Common myeloid progenitor, CD34-positive (primary cell): ENCODE results near the gene TASP1.
"Not testable (repeated sequence)": the region's sequence is repeated elsewhere in the genome, so short reads cannot be mapped to it uniquely, and the experiment has no call there.

Experiments
- CTCF ChIA-PET: fragments of 350-600 bp; sonication (Branson Sonifier 250); formaldehyde crosslinking; loops from one replicate; lab custom pipeline; 2021; ENCODE audit warnings: antibody characterized with exemption; lab: Charles Lee
- POLR2A ChIA-PET: fragments of 350-600 bp; sonication (Branson Sonifier 250); formaldehyde crosslinking; loops from one replicate; lab custom pipeline; 2021; ENCODE audit warnings: antibody characterized with exemption; lab: Charles Lee
- DNase-seq, 3 donors: peaks; one replicate each; pipeline versions ENCODE4 v3.0.0 to v3.0.0-alpha.2; 2013
- H3K27ac ChIP-seq, 2 experiments: 1 replicate in 1 of 2; 2 replicates in 1 of 2; pipeline ENCODE4 v1.7.0; 2013; ENCODE audit warnings: inconsistent platforms in 2 of 2, low read length in 2 of 2, mild to moderate bottlenecking in 2 of 2, low read depth in 1 of 2, moderate library complexity in 1 of 2; ENCODE audit not compliant: severe bottlenecking in 2 of 2, insufficient read depth in 1 of 2, poor library complexity in 1 of 2
- H3K27me3 ChIP-seq, 5 experiments: replicated peaks in 2 of 5; 1 replicate in 3 of 5; 2 replicates in 2 of 5; pipeline versions ENCODE4 v1.6.1 to v1.7.0; 2013; ENCODE audit warnings: low read length in 4 of 5, mild to moderate bottlenecking in 2 of 5, moderate library complexity in 2 of 5, inconsistent platforms in 1 of 5; ENCODE audit not compliant: insufficient read depth in 5 of 5, control insufficient read depth in 4 of 5
- H3K36me3 ChIP-seq, 4 experiments: 1 replicate in 2 of 4; 2 replicates in 2 of 4; pipeline versions ENCODE4 v1.6.1 to v1.7.0; 2013; ENCODE audit warnings: low read length in 3 of 4, control low read depth in 1 of 4, mild to moderate bottlenecking in 1 of 4; ENCODE audit not compliant: control insufficient read depth in 4 of 4, insufficient read depth in 4 of 4
- H3K4me1 ChIP-seq, 4 experiments: 1 replicate in 3 of 4; 2 replicates in 1 of 4; pipeline versions ENCODE4 v1.6.1 to v1.7.1; 2013; ENCODE audit warnings: low read length in 3 of 4, mild to moderate bottlenecking in 3 of 4, control low read depth in 1 of 4, inconsistent platforms in 1 of 4, moderate library complexity in 1 of 4; ENCODE audit not compliant: control insufficient read depth in 4 of 4, insufficient read depth in 4 of 4; ENCODE audit errors: control extremely low read depth in 1 of 4
- H3K4me3 ChIP-seq, 7 experiments: 1 replicate in 4 of 7; 2 replicates in 3 of 7; pipeline versions ENCODE4 v1.5.1 to v1.7.0; 2013; ENCODE audit warnings: mild to moderate bottlenecking in 7 of 7, low read length in 6 of 7, moderate library complexity in 6 of 7, inconsistent platforms in 2 of 7, low read depth in 2 of 7, control low read depth in 1 of 7; ENCODE audit not compliant: insufficient read depth in 4 of 7, control insufficient read depth in 1 of 7; ENCODE audit errors: extremely low read depth in 1 of 7
- H3K9me3 ChIP-seq, 5 experiments: 1 replicate in 4 of 5; 2 replicates in 1 of 5; pipeline versions ENCODE4 v1.6.1 to v1.7.1; 2013; ENCODE audit warnings: low read length in 4 of 5, mild to moderate bottlenecking in 2 of 5, inconsistent platforms in 1 of 5, low read depth in 1 of 5, moderate library complexity in 1 of 5; ENCODE audit not compliant: control insufficient read depth in 4 of 5, insufficient read depth in 2 of 5; ENCODE audit errors: control extremely low read depth in 1 of 5
- WGBS: methylation state at CpG from one replicate; pipeline ENCODE4 v1.1.5; 2013; ENCODE audit not compliant: insufficient coverage; 5-methylcytosine and 5-hydroxymethylcytosine counted together

The TASP1 gene

GRCh38 chr20:13486694-13487093, 152.0 kb downstream of the TASP1 start:
- Histone ChIP-seq H3K27me3 (no peaks in the 10 kb centered on the region), H3K4me3 (no peak overlapping the region), H3K36me3 (peaks cover 2 to 18% (median 4%) of the 10 kb centered on the region in 4 experiments), H3K9me3 (peaks cover 0 to 7% (median 1%) of the 10 kb centered on the region in 5 experiments), H3K27ac (no peak overlapping the region), H3K4me1 (no peaks in the 10 kb centered on the region)
- POLR2A ChIA-PET: no interaction called here
- CTCF ChIA-PET: no interaction called here
- 89% methylated on average over 2 of the region's 5 CpGs for WGBS
- no peak for DNase-seq

- ChIA-PET POLR2A (no interaction called here), CTCF (no interaction called here)
- H3K27ac ChIP-seq: no peak overlapping the region
- no peaks in the 10 kb centered on the region for H3K4me1 ChIP-seq
- H3K4me3 ChIP-seq: no peak overlapping the region
- peaks cover 0 to 10% (median 1%) of the 10 kb centered on the region in 5 experiments for H3K9me3 ChIP-seq
- no peak for DNase-seq
- no CpG with 5 or more reads among the region's 3 CpGs for WGBS
- H3K36me3 ChIP-seq: peaks cover 3 to 25% (median 5%) of the 10 kb centered on the region in 4 experiments
- no peaks in the 10 kb centered on the region for H3K27me3 ChIP-seq
These were observed 153.2 kb downstream of the TASP1 start for GRCh38 chr20:13485576-13485975.

DNA sequence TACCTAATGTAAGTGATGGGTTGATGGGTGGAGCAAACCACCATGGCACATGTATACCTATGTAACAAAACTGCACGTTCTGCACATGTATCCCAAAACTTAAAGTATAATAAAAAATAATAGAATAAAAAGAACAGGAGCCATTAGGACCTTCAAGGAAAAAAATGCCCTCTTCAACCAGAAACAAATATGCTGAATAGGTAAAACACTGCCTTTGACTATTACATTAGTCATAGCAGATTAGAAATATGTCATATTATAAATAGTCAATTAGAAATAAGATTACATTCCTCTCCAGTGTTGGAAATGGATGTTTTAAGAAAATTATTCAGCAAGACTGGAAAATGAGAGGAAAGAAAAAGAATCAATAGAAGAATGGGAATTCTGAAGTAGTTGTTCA, 153.7 kb downstream of the TASP1 start:
- H3K4me3 ChIP-seq, CTCF ChIA-PET, H3K4me1 ChIP-seq, DNase-seq, H3K27me3 ChIP-seq, POLR2A ChIA-PET, H3K27ac ChIP-seq: not testable (repeated sequence)
- Histone ChIP-seq H3K36me3 (peaks cover 5 to 29% (median 7%) of the 10 kb centered on the region in 4 experiments), H3K9me3 (peaks cover 0 to 10% (median 1%) of the 10 kb centered on the region in 5 experiments)
- no CpG with 5 or more reads among the region's 1 CpG for WGBS

DNA sequence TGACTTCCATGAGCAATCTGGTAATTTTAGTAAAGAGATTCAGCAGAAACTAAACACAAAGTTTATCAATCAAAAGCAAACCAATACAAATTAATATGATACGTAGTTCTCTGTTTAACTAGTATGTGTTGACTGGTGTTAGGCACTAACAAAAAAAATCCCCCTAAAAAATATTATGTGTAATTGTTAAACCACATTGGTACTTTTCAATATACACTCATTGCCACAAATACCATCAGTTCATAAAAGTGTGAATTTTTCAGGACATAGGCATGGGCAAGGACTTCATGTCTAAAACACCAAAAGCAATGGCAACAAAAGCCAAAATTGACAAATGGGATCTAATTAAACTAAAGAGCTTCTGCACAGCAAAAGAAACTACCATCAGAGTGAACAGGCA, 155.3 kb downstream of the TASP1 start:
- Histone ChIP-seq H3K36me3 (peaks cover 5 to 31% (median 7%) of the 10 kb centered on the region in 4 experiments), H3K9me3 (peaks cover 0 to 10% (median 1%) of the 10 kb centered on the region in 5 experiments)
- H3K27me3 ChIP-seq, H3K4me3 ChIP-seq, H3K27ac ChIP-seq, H3K4me1 ChIP-seq, CTCF ChIA-PET, POLR2A ChIA-PET, DNase-seq: not testable (repeated sequence)
- no CpG with 5 or more reads among the region's 1 CpG for WGBS

DNA sequence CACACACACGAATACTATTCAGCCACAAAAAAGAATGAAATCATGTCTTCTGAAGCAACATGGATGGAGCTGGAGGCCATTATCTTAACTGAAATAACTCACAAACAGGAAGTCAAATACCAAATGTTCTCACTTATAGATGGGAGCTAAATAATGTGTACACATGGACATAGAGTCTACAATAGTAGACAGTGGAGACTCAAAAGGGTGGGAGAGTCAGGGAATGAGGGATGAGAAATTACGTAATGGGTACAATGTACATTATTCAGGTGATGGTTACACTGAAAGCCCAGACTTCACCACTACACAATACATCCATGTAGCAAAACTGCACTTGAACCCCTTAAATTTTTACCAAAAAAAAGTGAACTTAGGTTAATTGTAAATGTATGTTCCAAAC, 160.4 kb downstream of the TASP1 start:
- Histone ChIP-seq H3K36me3 (peaks cover 5 to 37% (median 9%) of the 10 kb centered on the region in 4 experiments), H3K27ac (no peak overlapping the region), H3K4me3 (no peak overlapping the region), H3K27me3 (no peaks in the 10 kb centered on the region), H3K9me3 (peaks cover 0 to 6% (median 0%) of the 10 kb centered on the region in 5 experiments), H3K4me1 (no peaks in the 10 kb centered on the region)
- no peak for DNase-seq
- ChIA-PET POLR2A (no interaction called here), CTCF (no interaction called here)
- WGBS: no CpG with 5 or more reads among the region's 2 CpGs

DNA sequence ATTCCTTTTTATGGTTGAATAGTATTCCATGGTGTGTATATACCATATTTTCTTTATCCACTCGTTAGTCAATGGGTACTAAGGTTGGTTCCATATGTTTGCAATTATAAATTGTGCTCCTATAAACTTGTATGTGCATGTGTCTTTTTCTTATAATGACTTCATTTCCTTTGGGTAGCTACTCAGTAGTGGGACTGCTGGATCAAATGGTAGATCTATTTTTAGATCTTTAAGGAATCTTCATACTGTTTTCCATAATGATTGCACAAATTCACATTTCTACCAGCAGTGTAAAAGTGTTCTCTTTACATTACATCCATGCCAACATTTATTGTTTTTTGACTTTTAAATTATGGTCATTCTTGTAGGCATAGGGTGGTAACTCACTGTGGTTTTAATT, 164.3 kb downstream of the TASP1 start:
- ChIA-PET POLR2A (no interaction called here), CTCF (no interaction called here)
- Histone ChIP-seq H3K4me3 (no peak overlapping the region), H3K36me3 (peaks cover 0 to 7% (median 2%) of the 10 kb centered on the region in 4 experiments), H3K27ac (no peak overlapping the region), H3K27me3 (no peaks in the 10 kb centered on the region), H3K4me1 (no peaks in the 10 kb centered on the region), H3K9me3 (peaks cover 0 to 5% (median 0%) of the 10 kb centered on the region in 5 experiments)
- DNase-seq: no peak
- no CpG with 5 or more reads among the region's 1 CpG for WGBS

DNA sequence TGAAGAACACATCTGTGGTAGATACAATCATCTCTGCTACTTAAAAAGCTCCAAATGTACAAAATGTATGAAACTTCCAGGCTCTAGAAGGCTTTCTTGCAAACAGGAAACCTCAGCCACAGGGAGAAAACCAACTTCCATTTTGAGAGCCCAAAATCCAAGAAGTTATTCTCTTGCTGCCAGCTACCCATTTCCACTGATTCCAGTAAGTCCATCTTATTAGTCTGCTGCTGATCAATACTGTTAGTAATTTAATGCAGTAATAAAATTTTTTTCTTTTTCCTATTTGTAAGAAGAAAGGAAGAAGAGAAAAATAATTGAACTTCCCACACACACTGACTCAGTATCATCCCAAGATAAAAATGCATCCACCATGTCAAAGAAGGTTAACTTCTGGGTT, 169.5 kb downstream of the TASP1 start:
- Histone ChIP-seq H3K27ac (no peak overlapping the region), H3K4me3 (no peak overlapping the region), H3K27me3 (no peaks in the 10 kb centered on the region), H3K4me1 (no peaks in the 10 kb centered on the region), H3K36me3 (peaks cover 0 to 7% (median 3%) of the 10 kb centered on the region in 4 experiments), H3K9me3 (peaks cover 0 to 10% (median 0%) of the 10 kb centered on the region in 5 experiments)
- ChIA-PET CTCF (interaction anchor here (1.5 to 1.8 kb wide), 2 partner anchors 10 to 11 kb away, joined by 4 to 6 read pairs; no protein-coding TSS in a partner anchor), POLR2A (no interaction called here)
- DNase-seq: no peak
